Loucy (cell line): Measurements from ENCODE around the gene ZNF101.

ENCODE experiments used
- CTCF ChIP-seq: fragments of 200-600 bp; sonication (generic); conservative IDR thresholded peaks from 2 replicates; pipeline ENCODE4 v1.5.1; 2014; ENCODE audit warnings: mild to moderate bottlenecking, antibody characterized with exemption, low read length
- EZH2phosphoT487 ChIP-seq: fragments of 200-600 bp; IDR thresholded peaks from 2 replicates; pipeline ENCODE4 v1.6.1; 2018; ENCODE audit warnings: antibody characterized with exemption, mild to moderate bottlenecking, moderate library complexity, borderline replicate concordance

DNA sequence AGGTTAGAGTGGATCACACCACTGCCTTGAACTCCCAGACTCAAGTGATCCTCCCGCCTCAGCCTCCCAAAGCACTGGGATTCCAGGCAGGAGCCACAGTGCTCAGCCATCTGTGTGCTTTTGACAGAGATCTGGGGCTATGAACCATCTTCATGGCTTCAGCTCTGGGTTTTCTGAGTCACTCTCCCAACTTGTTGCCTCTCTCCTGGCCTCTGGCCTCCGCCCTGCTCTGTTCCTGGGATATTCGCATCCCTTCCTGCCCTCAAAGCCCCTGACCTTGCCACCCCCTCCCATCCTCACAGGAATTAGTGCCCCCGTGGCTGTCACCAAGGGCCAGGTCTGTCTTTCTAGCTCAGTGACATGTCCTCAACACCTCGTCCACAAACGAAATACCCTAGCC, 19.5 kb upstream of the ZNF101 start:
- TF ChIP-seq CTCF (no peak), EZH2phosphoT487 (no peak)
